Neuronal stem cell (in vitro differentiated cells): ENCODE results near the gene LRRC61.

Source experiments
- DNase-seq: peaks from one replicate; pipeline ENCODE4 v3.0.0-alpha.2; 2013; ENCODE audit warnings: low spot score
- H2AFZ ChIP-seq: one replicate; pipeline ENCODE4 v1.6.1; 2013; ENCODE audit warnings: mild to moderate bottlenecking, low read length, inconsistent platforms
- H2AK5ac ChIP-seq: 2 replicates; pipeline ENCODE4 v1.6.1; 2013; ENCODE audit warnings: low read depth, mild to moderate bottlenecking, inconsistent platforms, low read length, moderate library complexity, mixed read lengths
- H2BK120ac ChIP-seq: 2 replicates; pipeline ENCODE4 v1.6.1; 2013; ENCODE audit warnings: low read depth, mild to moderate bottlenecking, inconsistent platforms, low read length, moderate library complexity, mixed read lengths
- H2BK12ac ChIP-seq: one replicate; pipeline ENCODE4 v1.6.1; 2013; ENCODE audit warnings: low read length, inconsistent platforms
- H2BK15ac ChIP-seq: 2 replicates; pipeline ENCODE4 v1.6.1; 2013; ENCODE audit warnings: mild to moderate bottlenecking, low read length, inconsistent platforms, mixed read lengths
- H2BK5ac ChIP-seq: one replicate; pipeline ENCODE4 v1.6.1; 2013; ENCODE audit warnings: inconsistent platforms, mild to moderate bottlenecking, low read length, moderate library complexity
- H3K14ac ChIP-seq: one replicate; pipeline ENCODE4 v1.6.1; 2013; ENCODE audit warnings: low read length, inconsistent platforms
- H3K18ac ChIP-seq: 2 replicates; pipeline ENCODE4 v1.6.1; 2013; ENCODE audit warnings: low read length, inconsistent platforms
- H3K23ac ChIP-seq: 2 replicates; pipeline ENCODE4 v1.6.1; 2013; ENCODE audit warnings: low read depth, mild to moderate bottlenecking, mixed read lengths, low read length, inconsistent platforms; ENCODE audit not compliant: poor library complexity
- H3K27ac ChIP-seq: replicated peaks from 3 replicates; pipeline ENCODE4 v1.5.1; 2013; ENCODE audit warnings: low read length, inconsistent platforms
- H3K27me3 ChIP-seq, 3 experiments: 2 replicates each; pipeline ENCODE4 v1.6.1; 2013; ENCODE audit warnings: low read length in 3 of 3, mild to moderate bottlenecking in 2 of 3, inconsistent platforms in 1 of 3, low read depth in 1 of 3, mixed read lengths in 1 of 3, moderate library complexity in 1 of 3; ENCODE audit not compliant: control insufficient read depth in 3 of 3, insufficient read depth in 3 of 3
- H3K36me3 ChIP-seq, 2 donors: replicated peaks in 1 of 2; 2 replicates each; pipeline ENCODE4 v1.6.1; 2013; ENCODE audit warnings: low read length in 2 of 2; ENCODE audit not compliant: control insufficient read depth in 2 of 2, insufficient read depth in 2 of 2
- H3K4ac ChIP-seq: 2 replicates; pipeline ENCODE4 v1.6.1; 2013; ENCODE audit warnings: inconsistent platforms, mild to moderate bottlenecking, low read length, moderate library complexity
- H3K4me1 ChIP-seq, 2 donors: 1 replicate in 1 of 2; 2 replicates in 1 of 2; pipeline ENCODE4 v1.6.1; 2013; ENCODE audit warnings: low read length in 2 of 2, low read depth in 1 of 2; ENCODE audit not compliant: control insufficient read depth in 2 of 2, insufficient read depth in 1 of 2
- H3K4me2 ChIP-seq: one replicate; pipeline ENCODE4 v1.6.1; 2013; ENCODE audit warnings: mild to moderate bottlenecking, low read length, inconsistent platforms; ENCODE audit not compliant: insufficient read depth, poor library complexity, severe bottlenecking
- H3K4me3 ChIP-seq, 2 donors: 2 replicates each; pipeline ENCODE4 v1.5.1; 2013; ENCODE audit warnings: low read length in 2 of 2, mild to moderate bottlenecking in 2 of 2, inconsistent platforms in 1 of 2, moderate library complexity in 1 of 2
- H3K79me1 ChIP-seq: one replicate; pipeline ENCODE4 v1.6.1; 2013; ENCODE audit warnings: low read depth, mild to moderate bottlenecking, inconsistent platforms, low read length, moderate library complexity
- H3K9ac ChIP-seq: one replicate; pipeline ENCODE4 v1.6.1; 2013; ENCODE audit warnings: mild to moderate bottlenecking, low read depth, low read length, inconsistent platforms; ENCODE audit not compliant: poor library complexity
- H3K9me3 ChIP-seq, 2 donors: replicated peaks in 1 of 2; 2 replicates each; pipeline versions ENCODE3 to v1.6.1; 2013; ENCODE audit warnings: low read length in 2 of 2, mild to moderate bottlenecking in 2 of 2, inconsistent platforms in 1 of 2, low read depth in 1 of 2, mixed read lengths in 1 of 2, moderate library complexity in 1 of 2; ENCODE audit not compliant: control insufficient read depth in 2 of 2, insufficient read depth in 1 of 2
- H4K8ac ChIP-seq: one replicate; pipeline ENCODE4 v1.6.1; 2013; ENCODE audit warnings: low read depth, mild to moderate bottlenecking, inconsistent platforms, low read length, moderate library complexity
- H4K91ac ChIP-seq: one replicate; pipeline ENCODE4 v1.6.1; 2013; ENCODE audit warnings: low read length, low read depth, mild to moderate bottlenecking, inconsistent platforms; ENCODE audit not compliant: poor library complexity
- WGBS, 2 donors: extraction: QIAGEN DNeasy Blood & Tissue Kit; methylation state at CpG; one replicate each; pipeline ENCODE4 v1.1.7; 2013; ENCODE audit warnings: missing lambda C conversion rate in 2 of 2, mixed read lengths in 1 of 2; ENCODE audit not compliant: insufficient read length in 2 of 2, insufficient replicate concordance in 1 of 2; ENCODE audit errors: extremely low coverage in 2 of 2; 5-methylcytosine and 5-hydroxymethylcytosine counted together

The LRRC61 gene

DNA sequence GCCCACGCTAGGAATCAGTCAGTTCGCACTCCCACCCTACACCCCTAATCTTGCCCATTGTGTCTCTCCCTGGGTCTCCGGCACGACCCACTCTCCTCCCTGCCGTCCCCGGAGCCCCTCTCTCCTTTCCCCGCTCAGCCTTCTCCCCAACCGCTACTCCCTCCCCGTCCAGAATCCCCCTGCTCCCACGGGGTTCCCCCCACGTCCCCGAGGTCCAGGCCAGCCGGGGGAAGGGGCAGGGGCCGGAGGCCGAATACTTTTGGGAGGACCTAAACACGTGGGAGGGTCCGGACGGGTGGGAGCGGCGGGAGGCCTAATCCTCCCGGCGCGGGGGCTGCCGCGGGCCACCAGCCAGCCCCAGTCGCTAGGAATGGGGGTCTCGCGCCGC is 17.7 kb downstream of the LRRC61 start:
- Histone ChIP-seq H2BK5ac (no peak overlapping the region), H3K9me3 (peaks cover 3 to 5% of the 10 kb centered on the region in 2 donors), H2BK12ac (no peak overlapping the region), H3K79me1 (no peaks in the 10 kb centered on the region), H3K18ac (peak overlapping the region; percentile 89), H3K36me3 (no peaks in the 10 kb centered on the region), H3K4me3 (peak overlapping the region; percentile 43 to 70), H2AK5ac (peak overlapping the region; percentile 36), H3K14ac (no peak overlapping the region), H4K91ac (no peak overlapping the region), H2BK120ac (no peak overlapping the region), H3K27me3 (peaks cover 13 to 49% (median 34%) of the 10 kb centered on the region in 3 experiments), H3K4me2 (peak overlapping the region; percentile 75), H2BK15ac (peak overlapping the region; percentile 77), H3K27ac (no peak overlapping the region), H3K23ac (peak overlapping the region; percentile 61), H4K8ac (no peak overlapping the region), H2AFZ (peak overlapping the region; percentile 81), H3K4me1 (peaks cover 10% of the 10 kb centered on the region in 2 donors), H3K4ac (no peak overlapping the region), H3K9ac (peak overlapping the region; percentile 30)
- no CpG with 5 or more reads among the region's 29 CpGs for WGBS, 2 donors
- no peak for DNase-seq

DNA sequence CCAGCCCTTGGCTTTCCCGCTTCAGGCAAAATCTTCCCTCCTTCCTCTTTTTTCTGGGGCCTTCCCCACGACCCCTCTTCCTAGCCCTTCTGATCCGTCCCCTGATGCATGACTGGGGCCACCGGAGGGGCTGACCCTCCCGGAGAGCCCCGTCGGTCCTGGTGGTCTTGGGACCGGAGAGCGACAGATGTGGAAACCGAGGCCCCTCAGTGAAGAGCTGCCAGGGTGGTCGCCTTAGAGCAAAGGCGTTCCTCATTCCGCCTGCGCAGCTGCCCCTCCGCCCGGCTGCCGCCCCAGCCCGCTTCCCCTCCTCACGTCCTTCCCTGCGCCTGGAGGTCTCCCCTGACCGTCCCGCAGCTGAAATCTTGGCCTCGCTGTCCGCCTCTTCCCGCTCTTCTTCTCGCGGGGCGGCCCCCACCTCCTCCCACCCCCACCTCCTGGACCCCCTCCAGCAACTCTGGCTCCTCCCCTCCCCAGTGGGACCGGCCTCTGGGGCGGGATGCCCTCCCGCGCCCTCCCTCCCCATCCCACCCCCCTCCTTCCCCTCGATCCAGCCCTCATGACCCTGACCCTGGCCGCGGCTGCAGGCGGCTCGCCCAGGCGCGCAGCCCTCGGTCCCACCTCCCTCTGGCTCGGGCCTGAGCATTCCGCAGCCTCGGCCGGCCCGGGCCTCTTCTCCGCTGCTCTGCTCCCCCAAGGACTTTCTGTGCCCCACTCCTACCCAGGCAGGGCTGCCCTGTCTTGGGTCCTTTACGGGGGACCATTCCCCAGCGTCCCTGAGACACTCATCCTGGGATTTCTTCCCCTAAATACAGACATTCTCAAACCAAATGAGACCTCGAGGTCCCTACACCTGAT is 18.3 kb downstream of the LRRC61 start, which contains the start of gene RARRES2:
RARRES2 (minus strand) TSS at position 367 of the 858 bp plus-strand sequence. CDS start 1,020 bp downstream, outside the sequence.
- H2AK5ac ChIP-seq, result peak within 1 kb of the TSS; percentile 36
- H3K4me3 ChIP-seq, result peak within 1 kb of the TSS; percentile 43 to 70
- no CpG with 5 or more reads among the region's 49 CpGs for WGBS, 2 donors
- no peak within 1 kb of the TSS for H3K14ac ChIP-seq
- H3K79me1 ChIP-seq, result no peaks in the 10 kb centered on the region
- H3K27ac ChIP-seq, result no peak within 1 kb of the TSS
- H3K18ac ChIP-seq, result peak within 1 kb of the TSS; percentile 89
- peaks cover 13 to 49% (median 37%) of the 10 kb centered on the region in 3 experiments for H3K27me3 ChIP-seq
- H3K23ac ChIP-seq, result peak within 1 kb of the TSS; percentile 61
- peak within 1 kb of the TSS; percentile 77 for H2BK15ac ChIP-seq
- peak within 1 kb of the TSS; percentile 43 for H2BK5ac ChIP-seq
- H4K8ac ChIP-seq, result no peak within 1 kb of the TSS
- no peak within 1 kb of the TSS for H2BK12ac ChIP-seq
- H2BK120ac ChIP-seq, result no peak within 1 kb of the TSS
- DNase-seq, result no peak
- H3K9me3 ChIP-seq, result peaks cover 3 to 5% of the 10 kb centered on the region in 2 donors
- H3K4me1 ChIP-seq, result peaks cover 10% of the 10 kb centered on the region in 2 donors
- H3K9ac ChIP-seq, result peak within 1 kb of the TSS; percentile 30
- no peak within 1 kb of the TSS for H4K91ac ChIP-seq
- peak within 1 kb of the TSS; percentile 86 for H2AFZ ChIP-seq
- H3K4me2 ChIP-seq, result peak within 1 kb of the TSS; percentile 75
- no peak within 1 kb of the TSS for H3K4ac ChIP-seq
- no peaks in the 10 kb centered on the region for H3K36me3 ChIP-seq

DNA sequence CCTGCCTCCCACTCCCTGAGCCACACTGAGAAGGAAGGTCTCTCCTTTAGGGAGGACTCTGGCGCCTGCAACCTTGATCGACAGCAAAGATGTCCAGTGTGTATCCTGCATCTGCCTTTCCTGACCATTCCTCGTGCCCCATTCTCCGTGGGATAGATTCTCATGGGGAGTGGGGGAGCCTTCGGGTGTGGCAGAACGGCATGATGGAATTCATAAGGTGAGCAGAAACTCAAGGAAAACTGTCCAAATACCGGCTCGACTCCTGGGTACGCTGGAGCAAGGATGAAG is 18.9 kb downstream of the LRRC61 start:
- peak overlapping the region; percentile 86 for H2AFZ ChIP-seq
- H3K9ac ChIP-seq, result no peak overlapping the region
- H3K18ac ChIP-seq, result no peak overlapping the region
- H3K27me3 ChIP-seq, result peaks cover 13 to 49% (median 37%) of the 10 kb centered on the region in 3 experiments
- H4K8ac ChIP-seq, result no peak overlapping the region
- WGBS, 2 donors, result no CpG with 5 or more reads among the region's 9 CpGs
- H2AK5ac ChIP-seq, result no peak overlapping the region
- H3K14ac ChIP-seq, result no peak overlapping the region
- peak overlapping the region in 1 of 2 donors; percentile 43 for H3K4me3 ChIP-seq
- no peak overlapping the region for H2BK12ac ChIP-seq
- H3K23ac ChIP-seq, result no peak overlapping the region
- no peak overlapping the region for H2BK120ac ChIP-seq
- no peak overlapping the region for H3K4ac ChIP-seq
- H4K91ac ChIP-seq, result no peak overlapping the region
- no peak overlapping the region for H2BK5ac ChIP-seq
- H3K4me1 ChIP-seq, result peaks cover 10% of the 10 kb centered on the region in 2 donors
- no peaks in the 10 kb centered on the region for H3K79me1 ChIP-seq
- H3K4me2 ChIP-seq, result no peak overlapping the region
- no peak overlapping the region for H2BK15ac ChIP-seq
- H3K36me3 ChIP-seq, result no peaks in the 10 kb centered on the region
- no peak overlapping the region for H3K27ac ChIP-seq
- DNase-seq, result no peak
- H3K9me3 ChIP-seq, result peaks cover 3 to 5% of the 10 kb centered on the region in 2 donors

GRCh38 chr7:150343225-150343624 is 20.1 kb downstream of the LRRC61 start:
- no peak overlapping the region for H2BK12ac ChIP-seq
- H3K36me3 ChIP-seq, result no peaks in the 10 kb centered on the region
- H3K79me1 ChIP-seq, result no peaks in the 10 kb centered on the region
- peaks cover 3 to 5% of the 10 kb centered on the region in 2 donors for H3K9me3 ChIP-seq
- H2BK15ac ChIP-seq, result no peak overlapping the region
- H2AFZ ChIP-seq, result no peak overlapping the region
- H3K4ac ChIP-seq, result no peak overlapping the region
- WGBS, 2 donors, result no CpG with 5 or more reads among the region's 2 CpGs
- H2BK5ac ChIP-seq, result no peak overlapping the region
- H3K4me1 ChIP-seq, result peaks cover 7 to 10% of the 10 kb centered on the region in 2 donors
- no peak overlapping the region for H2BK120ac ChIP-seq
- H3K9ac ChIP-seq, result no peak overlapping the region
- DNase-seq, result no peak
- peaks cover 13 to 49% (median 37%) of the 10 kb centered on the region in 3 experiments for H3K27me3 ChIP-seq
- no peak overlapping the region for H3K14ac ChIP-seq
- H3K18ac ChIP-seq, result no peak overlapping the region
- no peak overlapping the region for H4K8ac ChIP-seq
- H4K91ac ChIP-seq, result no peak overlapping the region
- H3K23ac ChIP-seq, result no peak overlapping the region
- H3K4me3 ChIP-seq, result no peak overlapping the region
- H3K4me2 ChIP-seq, result no peak overlapping the region
- H2AK5ac ChIP-seq, result no peak overlapping the region
- no peak overlapping the region for H3K27ac ChIP-seq
